Activated T-helper 1 cell treated with Interleukin-2 at 50 U/mL for 16 hours (primary cell): Measurements from ENCODE around the gene CCDC7.
A peak's percentile ranks its signal among the peaks of the same experiment; 100 is the strongest.
"Not testable (repeated sequence)": the region's sequence is repeated elsewhere in the genome, so short reads cannot be mapped to it uniquely, and the experiment has no call there.

Experiments used
- DNase-seq: peaks from one replicate; pipeline ENCODE4 v3.0.0-alpha.2; 2020; ENCODE audit warnings: low read depth

CCDC7 gene

DNA sequence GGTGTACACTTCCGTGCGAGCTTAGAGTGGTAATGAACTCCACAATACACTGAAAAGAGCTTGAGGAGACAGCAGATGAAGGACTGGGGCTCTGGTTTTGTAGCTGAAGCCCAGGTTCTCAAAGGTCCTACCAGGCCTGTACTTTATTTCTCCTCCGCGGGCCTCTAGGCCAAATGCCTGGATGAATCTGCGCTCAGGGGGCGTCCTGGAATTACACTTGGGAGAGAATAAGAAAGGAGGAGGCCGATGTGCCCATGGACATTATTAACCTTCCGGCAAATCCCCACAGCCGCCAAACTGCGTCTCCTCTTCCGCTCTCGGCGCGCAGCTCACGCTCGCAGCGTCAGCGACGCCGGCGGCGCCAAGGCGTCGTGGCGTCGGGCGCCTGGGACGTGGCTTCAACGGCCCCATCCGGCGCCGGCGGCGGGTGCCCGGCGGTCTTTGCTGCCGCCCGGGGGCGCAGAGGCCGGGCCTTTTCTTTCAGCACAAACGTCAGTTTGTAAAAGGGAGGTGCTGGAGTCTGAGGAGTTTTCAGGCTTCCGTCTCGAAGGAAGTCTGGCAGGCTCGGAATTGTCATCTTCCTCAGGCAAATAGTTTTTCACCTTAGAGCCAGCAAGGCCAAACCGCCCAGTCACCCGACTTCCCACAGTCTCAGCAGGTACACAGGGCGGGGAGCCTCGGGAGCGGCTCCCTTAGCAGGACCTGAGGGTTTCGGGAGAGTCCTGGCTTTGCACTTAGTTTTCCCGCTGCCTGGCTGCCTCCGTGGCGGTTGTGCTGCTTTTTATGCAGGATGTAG is at the start of gene CCDC7:
TSS of gene CCDC7 (plus strand) at position 401 of the 796 bp plus-strand sequence. CDS start 5,503 bp downstream, outside the sequence.
- peak; percentile 84 for DNase-seq

DNA sequence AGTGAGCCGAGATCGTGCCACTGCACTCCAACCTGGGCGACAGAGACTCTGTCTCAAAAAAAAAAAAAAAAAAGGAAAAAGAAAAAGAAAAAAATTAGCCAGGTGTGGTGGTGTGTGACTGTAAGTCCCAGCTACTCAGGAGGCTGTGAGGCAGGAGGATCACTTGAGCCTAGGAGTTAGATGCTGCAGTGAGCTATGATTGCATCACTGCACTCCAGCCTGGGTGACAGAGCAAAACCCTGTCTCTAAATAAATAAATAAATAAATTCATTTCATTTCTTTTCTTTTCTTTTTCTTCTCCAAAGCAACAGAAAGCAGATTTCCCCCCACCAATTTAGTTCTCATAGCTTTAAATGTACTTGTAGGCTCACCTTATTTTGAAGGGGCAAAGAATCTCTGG is 48.8 kb upstream of the CCDC7 start:
- not testable (repeated sequence) for DNase-seq

GRCh38 chr10:32399720-32400119 is 46.2 kb upstream of the CCDC7 start:
- not testable (repeated sequence) for DNase-seq

- DNase-seq, result no peak
Measured at GRCh38 chr10:32400961-32401360, 45.0 kb upstream of the CCDC7 start.

GRCh38 chr10:32402499-32402898 is 43.4 kb upstream of the CCDC7 start:
- no peak for DNase-seq

GRCh38 chr10:32403091-32403490 is 42.8 kb upstream of the CCDC7 start:
- DNase-seq, result no peak

DNA sequence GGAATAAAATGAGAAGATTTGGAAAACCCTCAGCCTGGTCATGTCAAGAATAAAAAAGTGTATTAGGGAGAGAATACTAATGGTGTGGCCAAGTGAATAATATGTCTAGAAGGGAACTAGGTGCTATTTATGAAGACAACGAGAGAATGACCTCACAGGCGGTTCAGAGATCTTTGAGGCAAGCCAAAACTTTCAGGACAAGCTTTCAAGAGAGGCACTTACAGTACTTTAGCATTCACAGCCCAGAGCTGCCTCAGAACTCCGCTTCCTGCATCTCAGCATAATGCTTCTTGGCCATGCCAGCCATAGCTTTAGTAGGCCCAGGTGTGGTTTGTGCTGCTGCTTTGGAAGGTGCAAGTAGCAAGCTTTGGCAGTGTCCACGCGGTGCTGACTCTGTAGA is 37.2 kb upstream of the CCDC7 start:
- no peak for DNase-seq

GRCh38 chr10:32409741-32410140 is 36.2 kb upstream of the CCDC7 start:
- no peak for DNase-seq

DNA sequence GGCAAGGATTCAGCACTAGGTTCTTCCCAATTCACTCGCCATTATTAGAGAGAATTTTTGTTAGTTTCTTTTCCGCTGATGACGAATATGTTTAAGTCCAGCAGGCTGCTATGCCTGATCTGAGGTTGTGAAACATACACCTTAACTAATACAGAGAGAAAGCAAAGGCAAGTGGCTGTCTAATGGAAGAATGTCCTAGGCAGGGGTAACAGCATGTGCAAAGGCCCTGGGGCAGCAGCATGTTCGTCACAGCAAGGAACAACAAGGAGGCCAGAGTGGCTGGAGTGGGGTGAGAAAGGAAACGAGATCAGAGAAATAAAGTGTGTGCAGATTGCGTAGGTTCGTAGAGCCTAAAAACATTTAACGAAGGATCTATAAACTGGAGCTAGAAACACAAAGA is 35.4 kb upstream of the CCDC7 start:
- DNase-seq, result no peak

DNA sequence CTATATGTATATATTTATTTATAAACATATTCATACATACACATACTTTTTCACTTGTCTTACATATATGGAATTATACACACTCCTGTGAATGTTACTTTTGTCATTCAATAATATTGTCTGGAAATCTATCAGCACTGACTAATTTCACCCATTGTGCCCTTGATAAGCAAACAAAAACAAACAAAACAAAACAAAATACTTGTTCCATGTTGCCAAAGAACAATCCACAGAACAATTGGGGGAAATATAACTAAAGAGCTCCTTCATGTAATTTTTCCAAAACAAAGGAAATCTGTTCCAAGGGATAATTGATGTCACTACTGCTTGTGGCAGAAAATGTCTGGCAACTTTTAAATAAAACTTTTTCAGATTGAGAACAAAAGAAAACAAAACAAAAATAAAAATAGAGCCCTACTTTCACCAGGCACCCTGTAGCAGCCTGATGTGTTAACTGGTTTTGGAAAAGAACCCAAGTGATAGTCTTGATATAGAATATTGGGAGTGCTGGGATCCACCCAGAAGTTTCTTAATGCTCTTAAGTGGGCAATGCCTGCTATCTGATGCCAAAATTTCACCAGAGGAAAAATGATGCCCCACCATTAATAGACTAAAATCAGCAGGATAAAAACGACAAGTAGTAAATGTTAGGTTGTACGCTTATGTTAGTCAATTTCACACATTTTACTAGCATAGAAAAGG is 34.0 kb upstream of the CCDC7 start:
- no peak for DNase-seq

GRCh38 chr10:32412499-32412853 is 33.5 kb upstream of the CCDC7 start:
- DNase-seq, result no peak

- DNase-seq, result no peak
Measured at GRCh38 chr10:32413513-32413912, 32.4 kb upstream of the CCDC7 start.

DNA sequence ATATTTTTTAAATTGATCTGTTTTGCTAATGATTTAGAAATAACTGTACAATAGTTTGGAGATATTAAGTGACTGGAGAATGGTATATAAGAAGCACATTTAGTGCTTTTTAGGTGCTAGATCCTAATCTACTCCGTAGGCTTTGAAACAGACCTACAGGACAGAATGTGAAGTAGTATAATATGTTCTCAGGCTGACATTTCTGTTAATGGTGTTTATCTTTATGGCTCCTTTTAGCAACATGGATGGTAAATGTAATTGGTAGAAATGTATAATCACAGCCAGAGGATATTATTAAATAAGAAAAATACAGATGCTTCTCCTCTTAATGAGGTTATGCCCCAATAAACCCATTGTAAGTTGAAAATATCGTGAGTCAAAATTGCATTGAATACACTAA is 30.6 kb upstream of the CCDC7 start:
- no peak for DNase-seq

DNA sequence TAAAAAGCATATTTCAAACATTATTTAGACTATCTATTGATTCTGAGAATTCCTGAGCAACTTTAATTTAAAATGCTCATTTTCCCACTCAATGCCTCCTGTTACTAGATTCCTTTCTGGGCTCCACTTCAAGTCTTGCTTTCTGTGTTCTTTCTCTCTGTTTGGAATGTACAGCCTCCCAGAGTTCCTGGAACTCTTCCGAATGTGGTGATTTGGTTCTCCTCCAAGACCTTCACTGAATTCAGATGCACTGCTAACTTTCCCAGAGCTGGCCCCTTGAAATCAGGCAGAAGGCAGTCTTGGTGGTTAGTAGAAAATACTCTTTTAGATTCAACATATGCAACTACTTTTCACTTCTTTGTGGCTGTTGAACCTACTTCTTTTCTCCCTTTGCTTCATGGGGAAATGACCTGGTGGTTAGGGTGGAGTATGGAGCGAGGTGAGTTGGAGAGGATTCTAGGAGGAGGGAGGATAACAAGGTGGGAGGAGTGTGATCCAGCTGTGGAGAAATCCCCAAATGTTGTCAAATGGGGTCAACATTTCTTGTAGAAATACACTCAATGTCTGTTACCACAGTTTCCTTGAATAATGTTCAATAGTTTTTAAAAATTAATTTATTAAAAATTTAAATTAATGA is 27.9 kb upstream of the CCDC7 start:
- DNase-seq, result no peak

GRCh38 chr10:32418572-32418971 is 27.4 kb upstream of the CCDC7 start:
- DNase-seq, result no peak

- no peak for DNase-seq
Measured at GRCh38 chr10:32419615-32420014, 26.3 kb upstream of the CCDC7 start.

DNA sequence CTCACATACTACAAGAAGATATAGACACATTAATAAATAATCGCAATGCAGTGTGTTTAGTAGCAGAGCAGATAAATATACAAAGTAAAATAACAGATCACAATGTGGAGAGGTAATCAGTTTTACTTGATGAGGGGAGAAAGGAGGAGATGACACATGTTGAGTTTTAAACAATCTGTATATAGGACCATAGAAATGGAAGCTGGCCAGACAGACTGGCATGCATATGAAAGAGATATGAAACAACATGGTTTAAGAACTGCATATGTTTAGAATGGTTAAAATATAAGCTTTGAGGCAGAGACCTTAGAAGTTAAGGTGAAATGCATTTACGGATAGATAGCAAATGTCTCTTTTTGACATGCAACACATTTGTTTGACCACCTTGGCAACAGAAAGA is 19.8 kb upstream of the CCDC7 start:
- no peak for DNase-seq

GRCh38 chr10:32433542-32433941 is 12.4 kb upstream of the CCDC7 start:
- no peak for DNase-seq

- no peak for DNase-seq
Measured at GRCh38 chr10:32436215-32436614, 9.7 kb upstream of the CCDC7 start.

- no peak for DNase-seq
Measured at GRCh38 chr10:32437334-32437733, 8.6 kb upstream of the CCDC7 start.

- no peak for DNase-seq
Measured at GRCh38 chr10:32445036-32445435, 904 bp upstream of the CCDC7 start.

GRCh38 chr10:32446536-32447406 is 831 bp downstream of the CCDC7 start:
- DNase-seq, result no peak
